GM18867 (cell line): ENCODE data around the gene ADRA1B.
"Not testable (repeated sequence)": the region's sequence is repeated elsewhere in the genome, so short reads cannot be mapped to it uniquely, and the experiment has no call there.

ENCODE experiments used
- ATAC-seq: cut with Tn5 transposase; IDR thresholded peaks from one replicate; pipeline ENCODE4 v1.9.1; 2021; ENCODE audit warnings: mild to moderate bottlenecking, moderate library complexity; ENCODE audit not compliant: unreplicated experiment

ADRA1B gene

GRCh38 chr5:160009591-160009989 is 93.3 kb downstream of the ADRA1B start:
- ATAC-seq = peak; percentile 10

GRCh38 chr5:160011471-160011870 is 95.2 kb downstream of the ADRA1B start:
- no peak for ATAC-seq

GRCh38 chr5:160014197-160014596 is 97.9 kb downstream of the ADRA1B start:
- ATAC-seq = not testable (repeated sequence)

- ATAC-seq = no peak
Observed at GRCh38 chr5:160018945-160019625, 102.8 kb downstream of the ADRA1B start.

- ATAC-seq = no peak
Observed at GRCh38 chr5:160020266-160020770, 104.0 kb downstream of the ADRA1B start.

- no peak for ATAC-seq
Observed at GRCh38 chr5:160020964-160021363, 104.7 kb downstream of the ADRA1B start.

- peak; percentile 93 for ATAC-seq
Observed at GRCh38 chr5:160021831-160022446, 105.7 kb downstream of the ADRA1B start.
